NCI-H1436 treated with DMSO at 0.1 percent for 48 hours (cell line): ENCODE measurements around the gene NKAIN2.
"Not testable (repeated sequence)": the region's sequence is repeated elsewhere in the genome, so short reads cannot be mapped to it uniquely, and the experiment has no call there.

Source experiments
- DNase-seq: peaks from one replicate; lab custom pipeline; 2025; lab: John Stamatoyannopoulos, UW

NKAIN2 gene

GRCh38 chr6:124080483-124080882, 276.8 kb downstream of the NKAIN2 start:
- DNase-seq = no peak

- DNase-seq = no peak
Measured at GRCh38 chr6:124090491-124090890, 286.8 kb downstream of the NKAIN2 start.

GRCh38 chr6:124099520-124099919, 295.9 kb downstream of the NKAIN2 start:
- DNase-seq = no peak

GRCh38 chr6:124110514-124110913, 306.8 kb downstream of the NKAIN2 start:
- DNase-seq = no peak

- no peak for DNase-seq
Measured at GRCh38 chr6:124119596-124119995, 315.9 kb downstream of the NKAIN2 start.

- no peak for DNase-seq
Measured at GRCh38 chr6:124123617-124124209, 320.0 kb downstream of the NKAIN2 start.

- no peak for DNase-seq
Measured at GRCh38 chr6:124131259-124131658, 327.6 kb downstream of the NKAIN2 start.

- DNase-seq = no peak
Measured at GRCh38 chr6:124131779-124132178, 328.1 kb downstream of the NKAIN2 start.

- no peak for DNase-seq
Measured at GRCh38 chr6:124132256-124132655, 328.6 kb downstream of the NKAIN2 start.

- DNase-seq = no peak
Measured at GRCh38 chr6:124142852-124143251, 339.2 kb downstream of the NKAIN2 start.

- DNase-seq = no peak
Measured at GRCh38 chr6:124143435-124143834, 339.8 kb downstream of the NKAIN2 start.

GRCh38 chr6:124147621-124148020, 344.0 kb downstream of the NKAIN2 start:
- DNase-seq = no peak

GRCh38 chr6:124148236-124148957, 344.7 kb downstream of the NKAIN2 start:
- DNase-seq = no peak

GRCh38 chr6:124149646-124150045, 346.0 kb downstream of the NKAIN2 start:
- no peak for DNase-seq

GRCh38 chr6:124158024-124158423, 354.4 kb downstream of the NKAIN2 start:
- DNase-seq = no peak

- DNase-seq = no peak
Measured at GRCh38 chr6:124163676-124164075, 360.0 kb downstream of the NKAIN2 start.

GRCh38 chr6:124164343-124164742, 360.7 kb downstream of the NKAIN2 start:
- DNase-seq = no peak

GRCh38 chr6:124167249-124167648, 363.6 kb downstream of the NKAIN2 start:
- DNase-seq = not testable (repeated sequence)

GRCh38 chr6:124190256-124190655, 386.6 kb downstream of the NKAIN2 start:
- no peak for DNase-seq

- no peak for DNase-seq
Measured at GRCh38 chr6:124193132-124193531, 389.5 kb downstream of the NKAIN2 start.

- DNase-seq = no peak
Measured at GRCh38 chr6:124197148-124197547, 393.5 kb downstream of the NKAIN2 start.

- DNase-seq = no peak
Measured at GRCh38 chr6:124199286-124199685, 395.6 kb downstream of the NKAIN2 start.

GRCh38 chr6:124200661-124201060, 397.0 kb downstream of the NKAIN2 start:
- peak; percentile 44 for DNase-seq
